ENCODE results near the gene HIVEP1. TPM values are rescaled to one million over a fixed set of nuclear protein-coding genes. Genes with fewer than 3 reads are reported as not detected.

The HIVEP1 gene
- total RNA-seq, result 9.5 and 16.2 TPM in 2 replicates

GRCh38 chr6:12012038-12012557 lies at the start of gene HIVEP1:
Gene HIVEP1 (plus strand): TSS chr6:12012312. CDS start chr6:12015629, 3,317 bp downstream.

Other genes starting within 250 kb of the HIVEP1 start
- 2.7 and 40.0 TPM in 2 replicates for gene ADTRP, start 233.5 kb upstream of the HIVEP1 start, total RNA-seq